Measurements from ENCODE around the gene C6orf120.

DNA sequence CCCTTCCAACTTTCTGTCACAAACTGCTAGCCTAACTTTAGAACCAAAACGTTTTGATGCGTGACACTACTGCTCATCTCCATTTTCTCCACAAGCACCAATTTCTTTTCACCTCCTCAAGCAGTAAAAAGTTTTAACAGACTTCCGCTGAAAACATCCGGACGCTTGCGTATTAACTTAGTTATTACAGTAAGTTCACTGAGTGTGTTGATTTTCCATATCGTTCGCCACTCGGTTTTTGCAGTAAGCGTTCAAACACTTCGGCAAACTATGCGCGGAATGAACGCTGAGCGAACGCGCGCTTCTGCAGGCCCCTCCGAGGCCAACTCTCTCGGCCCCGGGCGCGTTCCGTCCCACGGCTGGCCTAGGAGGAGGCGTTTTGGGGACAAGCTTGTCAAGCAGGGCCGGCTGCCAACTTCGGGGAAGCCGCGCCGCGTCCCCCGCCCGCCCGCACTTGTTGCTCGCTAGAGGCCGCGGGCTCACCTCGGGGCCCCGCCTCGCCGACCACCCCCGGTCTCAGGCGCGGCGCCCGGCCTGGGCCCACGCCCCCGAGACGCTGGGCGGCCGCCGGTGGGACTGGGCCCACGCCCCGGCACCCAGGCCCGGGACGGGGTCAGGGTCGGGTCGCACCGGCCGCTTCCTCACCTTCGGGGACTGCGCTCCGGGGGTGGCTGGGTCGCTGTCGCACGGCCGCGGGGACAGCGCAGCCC is 21.4 kb downstream of the C6orf120 start:
- TF ChIP-seq CTCF (IDR thresholded peaks at IDR 0.05) (no peak), NFE2L2 (conservative IDR thresholded peaks at IDR 0.05; ENCODE audit: low read length) (no peak), EP300 (IDR thresholded peaks at IDR 0.05) (no peak), SMC3 (IDR thresholded peaks at IDR 0.05) (no peak), POLR2A (IDR thresholded peaks at IDR 0.05; ENCODE audit: low read length) (no peak; the same call in 1 of the 2 replicates), MAX (IDR thresholded peaks at IDR 0.05) (no peak), MAFK (IDR thresholded peaks at IDR 0.05; ENCODE audit: partially characterized antibody) (no peak)
